A204.1 (cell line): ENCODE results near the gene DCST2.
A peak's percentile ranks its signal among the peaks of the same experiment; 100 is the strongest.
"Not testable (repeated sequence)": the region's sequence is repeated elsewhere in the genome, so short reads cannot be mapped to it uniquely, and the experiment has no call there.

Source experiments
- FAIRE-seq: peaks from 2 replicates; lab custom pipeline; 2012; peaks lifted over from hg19 to GRCh38; lab: Jason Lieb, UNC

The DCST2 gene

DNA sequence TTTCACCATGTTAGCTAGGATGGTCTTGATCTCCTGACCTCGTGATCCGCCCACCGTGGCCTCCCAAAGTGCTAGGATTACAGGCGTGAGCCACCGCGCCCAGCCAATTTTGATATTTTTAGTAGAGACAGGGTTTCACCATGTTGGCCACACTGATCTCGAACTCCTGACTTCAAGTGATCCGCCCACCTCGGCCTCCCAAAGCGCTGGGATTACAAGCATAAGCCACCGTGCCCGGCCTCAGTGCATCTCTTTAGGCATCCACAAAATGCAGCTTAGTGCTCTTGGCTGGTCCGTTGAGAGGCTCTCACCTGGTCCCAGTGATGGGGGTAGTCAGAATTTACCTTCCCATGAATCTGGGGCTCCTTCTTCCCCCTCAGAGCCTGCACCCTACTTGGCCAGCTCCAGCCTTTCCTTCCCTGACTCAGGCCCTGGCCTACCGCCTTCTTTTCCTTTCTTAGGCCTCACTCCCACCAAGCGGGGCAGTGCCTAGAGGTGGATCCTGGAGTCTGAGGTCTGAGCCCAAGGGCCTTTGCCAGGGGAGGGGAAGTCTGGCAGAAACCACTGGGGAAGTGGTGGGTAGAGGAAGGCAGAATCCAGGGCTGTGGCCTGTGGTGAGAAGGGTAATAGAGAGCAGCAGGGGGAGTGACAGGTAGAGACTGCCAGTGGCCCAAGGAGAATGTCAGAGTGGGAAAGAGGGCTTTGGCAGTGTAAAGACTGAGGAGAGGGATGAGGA is 36.4 kb downstream of the DCST2 start:
- no peak for FAIRE-seq

DNA sequence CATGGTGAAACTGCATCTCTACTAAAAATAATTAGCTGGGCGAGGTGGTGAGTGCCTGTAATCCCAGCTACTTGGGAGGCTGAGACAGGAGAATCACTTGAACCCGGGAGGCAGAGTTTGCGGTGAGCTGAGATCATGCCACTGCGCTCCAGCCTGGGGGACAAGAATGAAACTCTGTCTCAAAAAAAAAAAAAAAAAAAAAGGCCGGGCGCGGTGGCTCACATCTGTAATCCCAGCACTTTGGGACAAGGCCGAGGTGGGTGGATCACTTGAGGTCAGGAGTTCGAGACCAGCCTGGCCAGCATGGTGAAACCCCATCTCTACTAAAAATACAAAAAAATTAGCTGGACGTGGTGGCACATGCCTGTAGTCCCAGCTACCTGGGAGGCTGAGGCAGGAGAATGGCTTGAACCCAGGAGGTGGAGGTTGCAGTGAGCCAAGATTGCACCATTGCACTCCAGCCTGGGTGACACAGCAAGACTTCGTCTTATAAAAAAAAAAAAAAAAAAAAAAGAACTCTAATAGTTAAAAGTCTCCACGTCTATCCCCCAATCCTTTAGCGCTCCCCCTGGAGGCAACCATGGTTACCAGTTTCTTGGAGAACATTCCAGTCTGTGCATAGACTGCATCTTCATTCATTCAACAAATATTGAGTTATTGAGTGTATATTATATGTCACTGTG is 38.1 kb downstream of the DCST2 start:
- FAIRE-seq, result peak; percentile 30

DNA sequence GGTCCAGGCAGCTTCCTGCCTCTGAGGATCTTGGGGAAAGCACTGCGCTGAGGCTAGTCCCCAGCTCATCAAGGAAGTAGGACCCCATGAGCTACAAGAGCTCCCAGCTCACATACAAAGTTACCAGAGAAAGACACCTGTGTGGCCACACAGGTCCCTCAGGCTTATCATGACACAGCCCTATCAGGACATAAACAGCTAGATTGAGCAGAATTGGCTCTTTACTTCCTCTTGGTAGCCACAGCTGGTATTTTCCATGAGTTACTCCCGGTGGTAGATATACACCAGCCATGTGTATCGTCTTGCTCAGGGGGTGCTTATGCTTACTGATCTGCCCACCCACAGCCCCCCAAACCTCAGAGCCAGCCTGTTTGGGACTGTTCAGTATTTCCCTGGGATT is 39.0 kb downstream of the DCST2 start:
- FAIRE-seq, result no peak

DNA sequence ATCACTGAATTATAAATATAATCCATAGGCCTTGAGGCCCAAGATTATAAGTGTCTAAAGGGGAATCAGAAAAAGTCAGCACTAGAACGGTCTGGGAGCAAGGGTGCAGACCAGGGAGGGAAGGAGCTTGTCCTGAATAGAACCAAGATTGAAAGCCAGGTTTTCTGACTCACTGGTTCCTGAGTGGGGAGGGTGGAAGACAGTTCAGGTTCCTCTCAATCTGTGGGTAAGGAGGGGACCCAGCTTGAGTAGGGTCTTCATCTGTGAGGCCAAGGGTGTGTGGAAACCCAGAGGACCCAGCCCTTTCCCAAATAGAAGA is 39.4 kb downstream of the DCST2 start:
- no peak for FAIRE-seq

DNA sequence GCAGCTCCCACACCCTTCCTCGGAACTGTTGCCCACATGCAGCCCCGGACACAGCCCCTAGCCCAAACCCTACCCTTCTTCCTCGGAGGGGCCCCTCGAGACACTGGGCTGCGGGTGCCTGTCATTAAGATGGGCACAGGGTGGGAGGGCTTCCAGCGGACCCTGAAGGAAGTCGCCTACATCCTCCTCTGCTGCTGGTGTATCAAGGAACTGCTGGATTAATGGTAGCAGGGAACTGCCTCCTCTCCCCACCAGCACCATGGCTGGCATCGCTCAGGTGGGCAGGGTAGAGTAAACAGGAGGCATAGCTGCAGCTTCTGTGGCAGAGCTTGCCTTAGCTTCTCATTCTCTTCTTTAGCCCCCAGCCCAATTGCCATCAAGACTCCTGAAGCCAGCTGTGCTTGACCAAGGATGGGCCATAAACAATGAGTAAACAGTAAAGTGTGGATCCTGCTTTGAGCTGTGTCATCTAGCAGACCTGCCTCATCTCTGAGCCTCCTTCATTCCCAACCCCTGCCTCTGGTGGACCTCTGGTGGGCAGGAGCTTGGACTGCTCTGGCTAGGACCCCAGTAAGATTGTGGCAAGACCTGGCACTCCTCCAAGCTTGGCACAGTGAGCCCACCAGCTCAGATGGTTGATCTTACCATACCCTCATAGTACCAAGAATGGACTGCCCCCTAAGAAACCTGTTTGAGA is 39.9 kb downstream of the DCST2 start, which contains the start of gene LENEP:
Gene LENEP, plus strand, starts transcription at position 15 of the 697 bp plus-strand sequence. Its CDS starts 22 bp downstream, at position 37.
- FAIRE-seq, result no peak

DNA sequence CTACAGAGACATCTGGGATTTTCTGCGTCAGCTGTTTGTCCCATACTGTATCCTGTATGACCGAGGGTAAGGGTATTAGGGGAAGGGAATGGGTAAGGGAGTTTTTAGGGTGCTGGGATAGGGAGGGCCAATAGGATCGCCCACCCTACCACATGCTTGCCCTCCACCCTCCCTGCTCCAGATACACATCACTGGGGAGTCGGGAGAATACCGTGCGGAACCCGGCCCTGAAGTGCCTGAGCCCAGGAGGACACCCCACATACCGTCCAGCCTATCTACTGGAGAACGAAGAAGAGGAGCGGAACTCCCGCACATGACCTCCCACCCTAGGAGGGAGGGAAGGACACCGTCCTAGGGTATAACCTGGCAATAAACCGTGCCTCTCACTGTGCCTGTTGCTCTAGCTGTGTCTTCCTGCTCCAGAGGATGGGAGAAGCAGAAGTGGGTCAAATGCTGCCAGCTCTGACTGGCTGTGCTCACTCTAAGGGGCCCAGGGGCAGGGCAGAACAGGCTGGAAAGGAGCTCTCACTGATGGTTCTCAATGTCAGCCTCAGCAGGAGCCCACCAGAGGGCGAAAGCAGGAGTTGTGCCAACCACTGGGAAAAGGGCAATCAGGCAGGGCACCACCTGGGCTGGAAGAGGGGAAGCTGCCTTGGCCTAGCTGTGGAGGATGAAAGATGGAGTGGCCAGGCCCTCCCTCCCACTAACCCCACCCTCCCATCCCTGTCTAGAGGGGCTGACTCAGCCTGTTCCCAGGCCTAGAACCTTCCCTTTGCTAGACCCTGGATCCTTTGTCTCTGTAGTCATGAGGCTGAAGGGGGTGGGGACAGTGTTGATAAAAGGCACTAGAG is 40.6 kb downstream of the DCST2 start:
- FAIRE-seq, result no peak

DNA sequence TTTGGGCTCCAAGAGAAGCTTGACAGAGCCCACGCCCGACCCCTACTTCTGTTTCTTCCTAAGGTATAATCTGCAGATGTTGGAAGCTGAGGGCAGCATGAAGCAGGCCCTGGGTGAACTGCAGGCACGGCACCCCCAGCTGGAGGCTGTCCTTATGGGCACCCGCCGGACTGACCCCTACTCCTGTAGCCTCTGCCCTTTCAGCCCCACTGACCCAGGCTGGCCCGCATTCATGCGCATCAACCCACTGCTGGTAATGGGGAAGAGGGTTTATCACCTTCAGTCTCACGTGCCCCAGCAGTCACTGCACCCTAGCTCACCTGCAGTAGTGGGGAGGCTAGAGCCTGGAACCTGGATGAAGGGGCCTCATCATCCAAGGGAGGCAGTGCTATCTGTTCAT is 43.3 kb downstream of the DCST2 start:
- no peak for FAIRE-seq

DNA sequence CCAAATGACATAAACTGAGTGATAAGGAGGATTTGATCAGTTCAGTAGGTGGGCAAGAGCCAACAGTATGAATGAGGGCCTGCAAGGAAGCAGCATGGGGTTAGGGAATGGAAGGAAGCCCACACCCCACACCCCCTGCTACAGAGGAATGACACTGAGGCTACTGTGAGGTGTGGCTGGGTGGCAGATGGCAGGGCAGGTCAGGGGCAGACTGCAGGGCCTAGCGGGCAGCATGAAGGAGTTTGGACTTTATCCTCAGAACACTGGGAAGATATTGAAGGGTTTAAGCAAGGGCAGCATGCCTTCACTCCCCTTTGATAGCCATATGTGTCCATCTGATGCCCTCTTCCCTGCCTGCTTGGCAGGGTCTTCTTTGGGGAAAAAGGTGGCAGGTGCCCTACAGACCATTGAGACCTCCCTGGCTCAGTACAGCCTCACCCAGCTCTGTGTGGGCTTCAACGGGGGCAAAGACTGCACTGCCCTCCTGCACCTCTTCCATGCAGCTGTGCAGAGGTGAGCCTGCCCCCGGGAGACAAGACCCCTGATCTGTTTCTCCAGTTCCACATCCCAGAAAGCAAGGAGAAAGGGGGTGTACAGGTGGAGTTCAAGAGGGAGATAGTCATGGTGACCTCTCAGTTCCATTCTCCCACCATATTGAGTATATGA is 44.3 kb downstream of the DCST2 start:
- no peak for FAIRE-seq

DNA sequence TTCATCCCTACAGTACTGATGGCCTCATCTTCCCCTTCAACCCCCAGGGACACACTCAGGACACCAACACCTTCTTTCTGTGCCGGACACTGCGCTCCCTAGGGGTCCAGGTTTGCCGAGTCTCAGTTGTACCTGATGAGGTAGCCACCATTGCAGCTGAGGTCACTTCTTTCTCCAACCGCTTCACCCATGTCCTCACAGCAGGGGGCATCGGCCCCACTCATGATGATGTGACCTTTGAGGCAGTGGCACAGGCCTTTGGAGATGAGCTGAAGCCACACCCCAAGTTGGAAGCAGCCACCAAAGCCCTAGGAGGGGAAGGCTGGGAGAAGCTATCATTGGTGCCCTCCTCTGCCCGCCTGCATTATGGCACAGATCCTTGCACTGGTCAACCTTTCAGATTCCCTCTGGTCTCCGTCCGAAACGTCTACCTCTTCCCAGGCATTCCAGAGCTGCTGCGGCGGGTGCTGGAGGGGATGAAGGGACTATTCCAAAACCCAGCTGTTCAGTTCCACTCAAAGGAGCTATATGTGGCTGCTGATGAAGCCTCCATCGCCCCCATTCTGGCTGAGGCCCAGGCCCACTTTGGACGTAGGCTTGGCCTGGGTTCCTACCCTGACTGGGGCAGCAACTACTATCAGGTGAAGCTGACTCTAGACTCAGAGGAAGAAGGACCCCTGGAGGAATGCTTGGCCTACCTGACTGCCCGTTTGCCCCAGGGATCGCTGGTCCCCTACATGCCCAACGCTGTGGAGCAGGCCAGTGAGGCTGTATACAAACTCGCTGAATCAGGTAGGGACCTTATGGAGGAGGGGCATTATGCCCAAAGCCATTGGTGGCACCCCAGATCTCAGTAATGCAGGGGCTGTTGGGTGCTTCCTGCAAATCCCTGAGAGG is 45.3 kb downstream of the DCST2 start:
- FAIRE-seq, result no peak

DNA sequence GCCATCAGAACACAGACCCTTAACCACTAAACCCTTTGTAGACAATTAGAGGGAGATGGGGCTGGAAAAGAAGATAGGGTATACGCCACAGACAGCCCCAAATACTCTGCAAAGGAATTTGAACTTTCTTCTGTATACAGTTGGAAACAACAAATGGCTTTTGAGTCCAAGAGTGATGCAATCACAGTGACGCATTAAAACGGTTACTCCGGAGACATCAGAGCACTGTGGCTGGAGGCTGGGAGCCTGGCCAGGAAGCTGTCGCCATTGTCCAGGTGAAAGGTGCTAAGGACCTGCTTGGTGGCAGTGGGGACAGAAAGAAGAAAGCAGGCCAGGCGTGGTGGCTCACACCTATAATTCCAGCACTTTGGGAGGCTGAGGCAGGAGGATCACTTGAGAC is 46.3 kb downstream of the DCST2 start:
- no peak for FAIRE-seq

DNA sequence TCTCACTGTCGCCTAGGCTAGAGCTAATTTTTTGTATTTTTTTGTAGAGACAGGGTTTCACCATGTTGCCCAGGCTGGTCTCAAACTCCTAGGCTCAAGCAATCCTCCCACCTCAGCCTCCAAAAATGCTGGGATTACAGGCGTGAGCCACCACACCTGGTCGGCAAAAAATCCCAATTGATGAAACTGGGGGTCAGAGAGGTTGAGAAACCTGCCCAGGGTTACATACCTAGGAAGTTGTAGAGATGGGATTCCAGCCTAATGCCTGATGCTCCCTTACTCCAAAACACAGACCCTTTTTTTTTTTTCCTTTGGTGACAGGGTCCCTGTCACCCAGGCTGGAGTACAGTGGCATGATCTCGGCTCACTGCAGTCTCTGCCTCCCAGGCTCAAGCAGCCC is 46.8 kb downstream of the DCST2 start:
- not testable (repeated sequence) for FAIRE-seq

DNA sequence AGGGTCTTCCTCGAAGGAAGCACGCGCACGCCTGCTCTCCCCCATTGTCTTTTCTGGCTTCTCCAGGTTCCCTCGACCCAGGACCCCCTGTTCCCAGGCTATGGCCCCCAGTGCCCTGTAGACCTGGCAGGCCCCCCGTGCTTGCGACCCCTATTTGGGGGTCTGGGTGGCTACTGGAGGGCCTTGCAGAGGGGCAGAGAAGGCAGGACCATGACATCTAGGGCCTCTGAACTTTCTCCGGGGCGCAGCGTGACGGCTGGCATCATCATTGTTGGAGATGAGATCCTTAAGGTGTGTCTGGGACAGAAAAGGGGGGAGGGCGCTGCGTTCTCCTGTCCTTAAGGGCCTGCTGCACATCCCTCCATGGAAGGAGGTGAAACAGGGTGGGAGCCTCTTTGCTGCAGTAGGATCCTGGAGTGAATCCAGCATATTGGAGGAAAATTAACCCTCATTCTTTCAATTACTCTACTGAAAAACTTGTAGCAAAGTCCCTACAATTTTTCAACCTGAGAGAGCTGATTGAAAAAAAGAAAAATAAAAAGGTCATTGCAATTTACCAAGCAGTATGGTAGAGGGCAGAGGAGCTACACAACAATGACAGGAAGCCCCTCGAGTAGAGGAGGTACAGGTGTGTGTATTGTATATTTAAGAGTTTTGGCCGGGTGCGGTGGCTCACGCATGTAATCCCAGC is 49.7 kb downstream of the DCST2 start:
- no peak for FAIRE-seq

DNA sequence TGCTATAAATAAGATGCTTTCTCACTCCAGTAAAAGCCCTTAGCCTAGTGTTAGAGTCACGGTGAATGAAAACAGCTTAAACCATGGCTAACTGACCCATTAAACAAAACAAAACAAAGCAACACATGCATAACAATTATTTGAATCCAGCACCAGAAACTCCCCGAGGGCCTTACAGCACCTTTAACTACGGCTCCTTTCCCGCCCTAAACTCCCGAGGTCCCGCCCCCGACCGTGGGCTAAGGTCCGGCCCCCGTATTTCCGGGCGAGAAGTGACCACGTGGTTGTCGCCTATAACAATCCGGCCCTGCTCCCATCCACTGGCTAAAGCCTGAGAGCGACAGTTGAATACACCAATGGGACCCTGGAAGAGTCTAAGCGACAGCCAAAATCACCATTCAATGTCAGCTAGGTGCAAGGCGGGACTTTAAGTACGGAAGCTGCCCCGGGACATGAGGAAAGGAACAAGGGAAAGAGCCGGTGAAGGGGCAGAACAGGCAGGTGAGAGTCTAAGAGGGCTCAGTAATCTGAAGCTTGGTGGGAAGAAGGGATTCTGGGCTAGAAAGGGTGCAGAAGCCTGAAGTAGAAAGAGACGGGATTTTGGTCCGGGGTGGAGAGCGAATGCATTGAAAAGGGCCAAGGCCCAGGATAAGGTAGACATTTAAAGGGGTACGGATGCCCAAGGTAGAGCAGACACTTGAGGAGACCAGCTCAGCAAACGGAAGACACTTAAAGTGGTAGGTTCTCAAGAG is 50.5 kb downstream of the DCST2 start, which contains the start of gene FLAD1:
Gene FLAD1, plus strand, starts transcription at position 448 of the 752 bp plus-strand sequence. CDS start 351 bp downstream, outside the sequence.
- FAIRE-seq, result peak; percentile 96

DNA sequence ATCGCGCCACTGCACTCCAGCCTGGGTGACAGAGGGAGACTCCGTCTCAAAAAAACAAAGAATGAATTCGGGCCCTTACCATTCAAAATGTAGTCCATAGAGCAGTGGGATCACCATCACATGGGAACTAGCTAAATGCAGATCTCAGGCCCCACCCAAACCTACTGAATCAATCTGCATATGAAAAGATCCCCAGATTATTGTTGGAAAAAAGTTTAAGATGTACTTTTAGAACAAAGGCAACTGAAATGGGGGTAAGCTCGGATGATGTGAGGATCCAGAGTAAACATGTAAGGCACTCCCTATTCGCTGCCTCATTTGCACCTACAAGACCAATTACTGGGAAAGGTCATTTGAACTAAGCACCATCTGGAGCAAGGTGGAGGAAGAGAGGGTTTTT is 51.2 kb downstream of the DCST2 start:
- FAIRE-seq, result no peak

DNA sequence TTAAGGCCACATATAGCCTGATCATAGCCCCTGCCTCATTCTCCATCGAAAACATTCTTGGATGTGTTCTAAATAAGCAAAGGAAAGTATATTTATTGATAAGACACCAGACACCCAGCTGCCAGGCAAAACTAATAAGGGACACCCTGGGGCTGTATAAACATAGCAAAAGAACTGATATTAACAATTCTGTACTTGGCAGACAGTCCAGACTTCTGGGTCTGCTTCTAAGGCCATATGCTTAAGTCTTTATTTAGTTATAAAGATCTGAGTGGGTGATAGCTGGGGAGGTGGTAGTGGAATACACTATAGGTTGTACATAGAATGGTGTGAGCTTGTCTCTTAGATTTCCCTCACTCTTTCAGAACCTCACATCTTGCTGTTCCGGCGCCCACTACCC is 55.2 kb downstream of the DCST2 start:
- no peak for FAIRE-seq

DNA sequence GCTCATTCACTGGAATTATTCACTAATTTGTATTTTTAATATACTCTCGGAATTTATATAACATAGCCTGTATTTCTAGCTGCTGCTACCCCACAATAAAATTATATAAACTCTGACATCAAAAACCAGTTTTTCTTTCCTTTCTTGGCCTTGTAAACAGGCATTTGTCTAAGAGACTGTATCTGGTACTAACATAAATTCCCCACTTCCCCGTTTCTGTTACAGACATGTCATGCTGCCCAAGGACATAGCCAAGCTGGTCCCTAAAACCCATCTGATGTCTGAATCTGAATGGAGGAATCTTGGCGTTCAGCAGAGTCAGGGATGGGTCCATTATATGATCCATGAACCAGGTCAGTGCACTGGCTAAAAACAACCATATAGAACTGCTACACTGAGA is 55.8 kb downstream of the DCST2 start:
- not testable (repeated sequence) for FAIRE-seq

DNA sequence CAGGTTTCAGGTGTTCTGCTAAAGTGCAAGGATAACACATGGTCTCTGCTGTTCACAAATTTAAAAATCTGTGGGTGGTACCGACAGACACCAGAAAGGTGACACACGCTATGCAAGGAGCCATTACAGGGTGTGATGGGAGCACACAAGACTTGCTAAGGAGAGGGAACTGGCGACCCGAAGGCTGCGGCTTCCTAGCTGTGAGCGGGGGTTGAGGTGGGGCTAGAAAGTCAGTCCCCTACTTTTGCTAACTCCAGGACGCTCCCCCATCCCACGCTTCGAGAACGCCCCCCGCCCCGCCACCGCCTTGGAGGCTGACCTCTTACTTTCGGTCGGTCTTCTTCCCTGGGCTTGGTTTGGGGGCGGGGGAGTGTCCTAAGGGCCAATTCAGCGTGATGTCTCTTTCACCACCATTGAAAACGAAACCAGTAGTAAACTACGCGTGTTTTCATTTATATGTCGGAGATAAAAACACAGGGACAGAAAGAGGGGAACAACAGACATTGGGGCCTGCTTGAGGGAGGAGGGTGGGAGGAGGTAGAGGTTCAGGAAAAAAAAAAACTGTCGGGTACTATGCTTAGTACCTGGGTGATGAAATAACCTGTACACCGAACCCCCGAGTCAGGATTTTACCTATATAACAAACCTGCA is 58.0 kb downstream of the DCST2 start:
- FAIRE-seq, result no peak

DNA sequence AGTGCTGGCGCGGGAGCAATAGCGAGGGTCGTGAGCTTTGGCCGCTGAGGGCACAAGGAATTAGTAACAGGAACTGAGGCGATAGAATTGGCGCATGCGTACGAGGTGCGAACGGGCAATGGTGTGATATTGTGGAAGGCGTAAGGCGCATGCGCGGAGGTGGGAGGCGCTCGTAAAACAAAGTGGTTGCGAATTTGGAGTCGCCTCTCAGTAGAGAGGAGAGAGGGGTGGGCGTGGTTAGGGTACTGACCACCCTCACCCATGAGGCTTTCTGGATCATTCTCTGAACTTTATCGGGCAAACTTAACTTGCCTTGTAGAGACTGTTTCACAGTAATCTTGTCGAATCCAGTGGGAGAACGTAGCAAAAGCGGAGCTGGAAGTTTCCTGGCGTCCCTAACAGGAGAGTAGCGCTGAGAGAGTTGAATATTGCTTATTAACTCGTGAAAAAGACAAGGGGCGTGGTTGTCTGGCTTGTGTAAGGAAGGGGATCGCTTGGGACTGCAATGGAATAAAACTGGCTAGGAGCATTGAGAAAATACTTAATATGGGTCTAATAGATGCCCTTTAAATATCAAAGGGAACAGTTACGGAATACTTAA is 58.7 kb downstream of the DCST2 start:
- peak; percentile 80 for FAIRE-seq
